Stimulated activated naive CD8-positive, alpha-beta T cell treated with anti-CD3 and anti-CD28 coated beads, Interleukin-15, Interleukin-2, amounts not matched to agents 100 ng/mL and 50 ng/mL, for 24 hours (primary cell): Measurements from ENCODE around the gene GHDC.
A peak's percentile ranks its signal among the peaks of the same experiment; 100 is the strongest.
"Not testable (repeated sequence)": the region's sequence is repeated elsewhere in the genome, so short reads cannot be mapped to it uniquely, and the experiment has no call there.

Source experiments
- H3K27ac Mint-ChIP-seq: one replicate; pipeline ENCODE4 v1.8.0; 2021; ENCODE audit warnings: mild to moderate bottlenecking, mixed read lengths
- H3K27me3 Mint-ChIP-seq: one replicate; pipeline ENCODE4 v1.8.0; 2021; ENCODE audit warnings: mixed read lengths
- H3K36me3 Mint-ChIP-seq: one replicate; pipeline ENCODE4 v1.8.0; 2021; ENCODE audit warnings: low read depth, mixed read lengths
- H3K4me1 Mint-ChIP-seq: one replicate; pipeline ENCODE4 v1.8.0; 2021; ENCODE audit warnings: low read depth, mixed read lengths
- H3K4me3 Mint-ChIP-seq: one replicate; pipeline ENCODE4 v1.8.0; 2021; ENCODE audit warnings: mild to moderate bottlenecking, mixed read lengths
- H3K9me3 Mint-ChIP-seq: one replicate; pipeline ENCODE4 v1.8.0; 2021; ENCODE audit warnings: mixed read lengths

Gene GHDC, protein sequence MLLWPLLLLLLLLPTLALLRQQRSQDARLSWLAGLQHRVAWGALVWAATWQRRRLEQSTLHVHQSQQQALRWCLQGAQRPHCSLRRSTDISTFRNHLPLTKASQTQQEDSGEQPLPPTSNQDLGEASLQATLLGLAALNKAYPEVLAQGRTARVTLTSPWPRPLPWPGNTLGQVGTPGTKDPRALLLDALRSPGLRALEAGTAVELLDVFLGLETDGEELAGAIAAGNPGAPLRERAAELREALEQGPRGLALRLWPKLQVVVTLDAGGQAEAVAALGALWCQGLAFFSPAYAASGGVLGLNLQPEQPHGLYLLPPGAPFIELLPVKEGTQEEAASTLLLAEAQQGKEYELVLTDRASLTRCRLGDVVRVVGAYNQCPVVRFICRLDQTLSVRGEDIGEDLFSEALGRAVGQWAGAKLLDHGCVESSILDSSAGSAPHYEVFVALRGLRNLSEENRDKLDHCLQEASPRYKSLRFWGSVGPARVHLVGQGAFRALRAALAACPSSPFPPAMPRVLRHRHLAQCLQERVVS

DNA sequence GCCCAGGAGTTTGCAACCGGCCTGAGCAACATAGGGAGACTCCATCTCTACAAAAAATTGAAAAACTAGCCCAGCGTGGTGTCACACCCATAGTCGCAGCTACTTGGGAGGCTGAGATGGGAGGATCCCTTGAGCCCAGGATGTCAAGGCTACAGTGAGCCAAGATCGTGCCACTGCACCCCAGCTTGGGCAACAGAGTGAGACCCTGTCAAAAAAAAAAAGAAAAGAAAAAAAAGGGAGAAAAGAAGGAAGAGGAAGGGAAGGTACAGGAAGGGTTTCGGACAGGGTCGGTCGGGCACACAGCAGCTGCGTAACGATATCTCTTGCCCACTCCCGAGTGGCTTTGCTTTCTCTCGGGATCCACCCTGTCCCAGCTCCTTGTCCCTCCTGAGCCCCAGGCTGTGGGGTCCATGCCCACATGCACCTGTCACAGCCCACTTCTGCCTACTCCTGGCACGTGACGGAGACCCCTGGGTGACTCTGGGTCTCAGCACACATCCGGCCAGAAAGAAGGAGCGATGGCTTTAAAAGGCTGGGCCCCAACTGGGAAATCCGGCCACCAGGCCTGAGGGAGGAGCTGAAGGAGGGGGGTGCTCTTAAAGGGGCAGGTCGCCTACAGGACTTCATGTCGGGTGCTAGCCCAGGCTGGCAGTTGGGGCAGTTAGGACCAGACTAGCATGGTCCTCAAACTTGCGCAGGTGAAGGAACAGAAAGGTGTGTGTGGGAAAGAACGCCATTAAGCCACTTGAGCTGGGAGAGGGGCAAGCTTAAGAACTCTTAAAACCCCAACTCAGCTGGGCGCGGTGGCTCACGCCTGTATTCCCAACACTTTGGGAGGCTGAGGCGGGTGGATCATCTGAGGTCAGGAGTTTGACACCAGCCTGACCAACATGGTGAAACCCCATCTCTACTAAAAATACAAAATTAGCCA is at the start of gene GHDC:
TSS of gene GHDC (minus strand) at position 526 of the 931 bp plus-strand sequence. CDS start 913 bp downstream, outside the sequence.
- Mint-ChIP-seq H3K4me1 (peaks cover 30% of the 10 kb centered on the region), H3K4me3 (peak within 1 kb of the TSS; percentile 91), H3K36me3 (peaks cover 5% of the 10 kb centered on the region), H3K27ac (peak within 1 kb of the TSS; percentile 85), H3K9me3 (no peaks in the 10 kb centered on the region), H3K27me3 (no peaks in the 10 kb centered on the region)

DNA sequence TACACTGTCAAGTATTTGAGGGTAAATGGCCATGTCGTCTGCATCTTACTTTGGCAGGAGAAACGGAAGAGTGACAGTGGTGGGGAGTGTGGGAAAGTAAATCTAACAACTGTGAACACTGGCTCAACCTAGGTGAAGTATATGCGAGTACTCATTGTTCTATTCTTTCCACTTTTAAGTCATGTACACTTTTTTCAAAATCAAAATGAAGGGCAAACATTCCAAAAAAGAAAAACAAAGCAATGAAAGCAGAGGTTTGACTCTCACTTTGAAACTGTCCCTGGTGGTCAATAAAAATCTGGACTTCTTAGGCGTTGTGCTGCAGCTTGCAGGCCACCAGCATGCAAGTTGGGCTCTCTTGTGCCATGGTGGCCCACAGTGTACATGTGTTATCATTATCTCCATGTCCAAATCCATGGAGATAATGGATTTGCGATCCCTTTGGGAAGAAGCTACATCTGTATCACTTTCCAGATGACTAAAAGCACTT is 49.2 kb upstream of the GHDC start:
- Mint-ChIP-seq H3K36me3 (peaks cover 8% of the 10 kb centered on the region), H3K27ac (no peak overlapping the region), H3K4me3 (no peak overlapping the region), H3K4me1 (peaks cover 48% of the 10 kb centered on the region), H3K27me3 (no peaks in the 10 kb centered on the region), H3K9me3 (no peaks in the 10 kb centered on the region)

DNA sequence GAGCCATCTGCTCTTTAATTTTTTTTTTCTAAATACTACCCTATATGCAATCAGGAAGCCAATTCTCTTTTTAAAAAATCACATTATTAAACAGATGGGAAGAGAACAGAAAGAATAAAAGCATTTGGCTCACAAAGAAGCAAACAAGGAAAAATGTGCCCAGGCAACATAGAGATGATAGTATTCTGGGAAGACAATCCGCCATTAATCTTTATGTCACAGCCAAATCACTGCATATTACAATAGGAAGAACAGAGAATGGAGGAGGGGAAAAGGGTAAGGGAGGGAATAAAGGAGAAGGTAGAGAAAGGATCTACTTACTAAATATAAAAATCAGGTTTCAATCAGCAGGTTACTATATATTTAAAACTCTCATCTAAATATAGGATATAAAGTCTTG is 47.6 kb upstream of the GHDC start:
- H3K27me3 Mint-ChIP-seq = no peaks in the 10 kb centered on the region
- H3K36me3 Mint-ChIP-seq = peaks cover 3% of the 10 kb centered on the region
- H3K4me3 Mint-ChIP-seq = no peak overlapping the region
- H3K27ac Mint-ChIP-seq = no peak overlapping the region
- H3K9me3 Mint-ChIP-seq = no peaks in the 10 kb centered on the region
- peaks cover 32% of the 10 kb centered on the region for H3K4me1 Mint-ChIP-seq

DNA sequence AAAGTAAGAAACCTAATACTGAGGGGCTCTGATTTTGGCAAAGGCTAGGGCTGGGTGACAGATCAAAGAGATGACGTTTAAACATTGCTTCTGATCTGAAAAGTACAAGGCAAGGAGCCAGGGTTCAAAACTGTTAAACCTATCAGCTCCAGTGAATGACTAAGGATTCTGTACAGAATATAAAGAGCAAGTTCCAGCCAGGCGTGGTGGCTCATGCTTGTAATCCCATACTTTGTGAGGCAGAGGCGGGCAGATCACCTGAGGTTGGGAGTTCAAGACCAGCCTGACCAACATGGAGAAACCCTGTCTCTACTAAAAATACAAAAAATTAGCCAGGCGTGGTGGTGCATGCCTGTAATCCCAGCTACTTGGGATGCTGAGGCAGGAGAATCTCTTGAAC is 46.6 kb upstream of the GHDC start:
- not testable (repeated sequence) for H3K27me3 Mint-ChIP-seq, H3K27ac Mint-ChIP-seq, H3K4me3 Mint-ChIP-seq, H3K36me3 Mint-ChIP-seq, H3K9me3 Mint-ChIP-seq
- peaks cover 27% of the 10 kb centered on the region for H3K4me1 Mint-ChIP-seq

DNA sequence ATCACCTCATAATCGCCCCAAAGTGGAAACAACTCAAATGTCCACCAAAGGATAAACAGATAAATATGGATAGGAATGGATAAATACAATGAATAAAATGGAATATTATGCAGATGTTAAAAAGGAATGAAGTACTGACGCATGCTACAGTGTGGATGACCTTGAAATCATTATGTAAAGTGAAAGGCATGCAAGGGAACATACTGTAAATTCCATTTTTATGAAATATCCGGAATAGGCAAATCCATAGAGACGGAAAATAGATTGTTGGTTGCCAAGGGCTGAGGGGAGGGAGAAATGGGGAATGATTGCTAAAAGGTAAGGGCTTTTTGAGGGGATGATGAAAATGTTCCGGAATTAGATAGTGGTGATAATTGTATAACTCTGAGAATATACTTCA is 45.9 kb upstream of the GHDC start:
- no peaks in the 10 kb centered on the region for H3K9me3 Mint-ChIP-seq
- H3K27me3 Mint-ChIP-seq = no peaks in the 10 kb centered on the region
- H3K27ac Mint-ChIP-seq = no peak overlapping the region
- H3K36me3 Mint-ChIP-seq = peaks cover 3% of the 10 kb centered on the region
- H3K4me3 Mint-ChIP-seq = no peak overlapping the region
- H3K4me1 Mint-ChIP-seq = peaks cover 25% of the 10 kb centered on the region

DNA sequence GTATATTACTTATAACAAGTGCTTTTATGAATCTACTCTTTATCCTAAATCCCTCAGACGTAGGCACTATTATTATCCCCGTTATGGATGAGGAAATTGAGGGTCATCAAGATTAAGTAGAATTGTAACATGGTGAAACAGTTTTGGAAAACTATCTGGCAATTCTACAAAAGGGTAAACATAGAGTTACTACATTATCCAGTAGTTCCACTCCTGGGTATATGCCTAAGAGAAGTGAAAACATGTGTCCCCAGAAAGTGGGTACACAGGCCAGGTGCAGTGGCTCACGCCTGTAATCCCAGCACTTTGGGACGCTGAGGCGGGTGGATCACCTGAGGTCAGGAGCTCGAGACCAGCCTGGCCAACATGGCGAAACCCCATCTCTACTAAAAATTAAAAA is 45.3 kb upstream of the GHDC start:
- H3K4me3 Mint-ChIP-seq, H3K36me3 Mint-ChIP-seq, H3K9me3 Mint-ChIP-seq, H3K27ac Mint-ChIP-seq, H3K27me3 Mint-ChIP-seq: not testable (repeated sequence)
- peaks cover 29% of the 10 kb centered on the region for H3K4me1 Mint-ChIP-seq

DNA sequence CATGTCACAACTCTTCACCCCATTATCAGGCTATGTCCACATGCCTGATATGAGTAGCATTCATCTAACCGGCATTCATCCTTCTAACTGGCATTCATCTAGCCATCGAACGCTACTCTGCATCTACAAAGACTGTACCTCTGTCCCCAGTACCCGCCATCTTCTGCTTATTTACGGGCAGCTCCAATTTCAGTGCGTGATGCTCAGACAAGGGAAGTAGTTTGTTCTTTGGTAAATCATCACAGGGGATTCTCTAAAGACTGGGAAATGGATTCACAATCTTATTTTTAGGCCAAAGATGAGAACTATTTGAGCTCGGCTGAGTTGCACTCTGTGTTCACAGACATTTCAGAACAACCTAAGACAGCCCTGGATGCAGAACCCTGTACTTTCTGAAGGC is 42.5 kb upstream of the GHDC start:
- no peak overlapping the region for H3K4me3 Mint-ChIP-seq
- H3K4me1 Mint-ChIP-seq = peaks cover 23% of the 10 kb centered on the region
- H3K27ac Mint-ChIP-seq = peak overlapping the region; percentile 40
- no peaks in the 10 kb centered on the region for H3K9me3 Mint-ChIP-seq
- H3K36me3 Mint-ChIP-seq = no peaks in the 10 kb centered on the region
- no peaks in the 10 kb centered on the region for H3K27me3 Mint-ChIP-seq

DNA sequence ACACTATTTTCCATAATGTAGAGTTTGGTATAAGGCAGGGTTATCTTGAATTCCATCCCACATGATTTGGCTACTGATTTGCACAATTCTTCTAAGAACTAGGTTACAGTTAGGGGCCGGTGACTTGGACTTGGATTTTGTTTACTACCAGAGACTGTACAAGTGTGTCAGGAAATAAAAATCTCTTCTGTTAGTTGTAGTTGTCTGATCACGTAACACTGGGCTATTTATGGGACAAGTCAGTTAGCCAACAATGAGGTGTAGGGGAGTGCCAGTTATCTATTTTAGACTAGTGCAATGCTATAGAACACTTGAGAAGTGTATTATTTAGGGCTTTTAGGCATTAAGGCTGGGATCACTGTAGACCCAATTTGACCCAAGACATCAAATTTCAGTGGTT is 39.7 kb upstream of the GHDC start:
- Mint-ChIP-seq H3K4me1 (peaks cover 18% of the 10 kb centered on the region), H3K9me3 (no peaks in the 10 kb centered on the region), H3K27ac (no peak overlapping the region), H3K36me3 (peaks cover 6% of the 10 kb centered on the region), H3K27me3 (no peaks in the 10 kb centered on the region), H3K4me3 (no peak overlapping the region)

DNA sequence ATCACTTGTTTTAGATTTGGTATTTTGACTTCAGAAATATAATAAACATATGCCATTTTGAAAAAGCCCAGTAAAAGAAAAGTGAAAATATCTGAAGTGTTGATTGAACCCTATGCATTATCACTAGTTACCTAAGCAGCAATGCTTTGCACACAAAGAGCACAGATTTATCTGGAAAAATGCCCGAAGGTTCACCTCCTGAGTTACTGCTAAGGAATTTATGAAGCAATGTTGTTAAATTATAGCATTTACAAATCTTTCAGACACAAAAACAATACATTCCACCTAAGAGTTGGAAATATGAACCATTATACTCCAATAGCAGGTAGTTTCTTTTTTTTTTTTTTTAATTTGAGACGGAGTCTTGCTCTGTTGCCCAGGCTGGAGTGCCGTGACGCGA is 38.9 kb upstream of the GHDC start:
- Mint-ChIP-seq H3K9me3 (no peaks in the 10 kb centered on the region), H3K27ac (no peak overlapping the region), H3K4me3 (no peak overlapping the region), H3K4me1 (peaks cover 21% of the 10 kb centered on the region), H3K27me3 (no peaks in the 10 kb centered on the region), H3K36me3 (peaks cover 10% of the 10 kb centered on the region)

DNA sequence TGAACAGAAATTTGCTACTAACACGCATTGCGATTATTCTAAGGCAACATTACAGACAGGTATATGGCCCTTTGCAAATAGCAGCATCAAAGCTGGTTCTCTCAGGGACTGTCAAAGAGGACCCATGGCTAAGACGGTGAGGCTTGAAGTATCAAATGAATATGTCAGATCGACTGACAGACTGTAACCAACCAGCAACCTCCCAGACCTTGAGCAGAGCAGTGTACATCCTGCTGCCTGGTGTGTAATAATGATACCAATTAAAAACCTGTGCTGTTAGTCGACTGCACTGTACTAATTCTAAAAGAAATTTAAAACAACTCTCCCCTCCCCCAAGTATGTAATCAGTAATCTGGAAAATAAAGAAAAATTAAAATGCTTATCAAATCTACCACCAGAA is 35.9 kb upstream of the GHDC start:
- Mint-ChIP-seq H3K9me3 (no peaks in the 10 kb centered on the region), H3K27ac (no peak overlapping the region), H3K4me1 (peaks cover 19% of the 10 kb centered on the region), H3K36me3 (peaks cover 24% of the 10 kb centered on the region), H3K27me3 (no peaks in the 10 kb centered on the region), H3K4me3 (no peak overlapping the region)

DNA sequence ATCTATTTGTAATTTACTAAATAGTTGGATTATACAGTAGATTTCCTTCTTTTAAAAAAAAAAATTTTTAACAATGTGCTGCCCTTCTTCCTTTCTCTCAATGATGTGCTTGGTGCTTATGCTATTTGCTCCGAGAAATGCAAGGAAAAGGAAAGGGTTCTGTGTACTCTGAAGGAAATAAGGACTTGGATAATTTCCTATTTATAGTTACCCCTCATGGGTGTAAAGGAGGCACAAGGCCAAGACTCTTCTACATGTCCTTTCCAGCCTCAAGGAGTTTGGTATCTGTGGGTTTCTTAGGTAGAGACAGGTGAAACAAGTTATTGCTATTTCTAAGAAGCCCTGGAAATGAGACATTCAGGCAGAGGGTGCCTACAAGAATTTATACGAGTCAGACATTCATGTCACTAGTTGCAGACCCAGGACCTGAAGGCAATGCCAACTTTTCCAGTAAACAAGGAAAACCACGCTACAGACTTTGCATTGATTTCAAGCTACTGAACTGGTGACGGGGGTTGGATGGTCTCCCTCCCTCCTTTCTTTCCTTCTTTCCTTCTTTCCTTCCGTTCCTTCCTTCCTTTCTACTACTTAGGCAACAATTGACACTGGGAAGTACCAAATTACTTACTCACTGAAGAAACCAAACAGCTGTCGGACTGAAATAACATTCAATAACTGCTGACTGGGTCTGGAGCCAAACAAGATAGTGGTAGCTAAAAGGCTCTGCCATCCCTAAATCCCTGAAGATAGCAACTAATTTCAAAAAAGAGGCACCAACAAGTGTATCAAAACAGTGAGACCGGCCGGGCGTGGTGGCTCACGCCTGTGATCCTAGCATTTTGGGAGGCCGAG is 33.8 kb upstream of the GHDC start:
- H3K9me3 Mint-ChIP-seq = no peaks in the 10 kb centered on the region
- H3K36me3 Mint-ChIP-seq = peaks cover 35% of the 10 kb centered on the region
- H3K27me3 Mint-ChIP-seq = no peaks in the 10 kb centered on the region
- peak overlapping the region; percentile 45 for H3K27ac Mint-ChIP-seq
- peaks cover 13% of the 10 kb centered on the region for H3K4me1 Mint-ChIP-seq
- no peak overlapping the region for H3K4me3 Mint-ChIP-seq

DNA sequence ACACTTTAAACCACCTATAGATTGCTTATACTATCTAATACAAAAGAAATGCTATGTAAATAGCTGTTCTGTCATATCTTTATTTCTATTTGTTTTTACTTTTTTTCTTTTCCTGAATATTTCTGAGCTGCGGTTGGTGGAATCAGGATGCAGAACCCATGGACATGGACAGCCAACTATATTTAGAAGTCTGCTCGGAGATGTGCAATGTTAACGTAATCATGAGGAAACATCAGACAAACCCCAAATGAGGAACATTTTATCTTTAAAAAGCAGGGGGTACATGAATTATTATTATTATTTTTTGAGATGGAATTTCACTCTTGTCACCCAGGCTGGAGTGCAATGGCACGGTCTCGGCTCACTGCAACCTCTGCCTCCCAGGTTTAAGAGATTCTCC is 31.4 kb upstream of the GHDC start:
- no peaks in the 10 kb centered on the region for H3K9me3 Mint-ChIP-seq
- no peaks in the 10 kb centered on the region for H3K27me3 Mint-ChIP-seq
- H3K36me3 Mint-ChIP-seq = peaks cover 45% of the 10 kb centered on the region
- no peak overlapping the region for H3K4me3 Mint-ChIP-seq
- H3K4me1 Mint-ChIP-seq = peaks cover 14% of the 10 kb centered on the region
- H3K27ac Mint-ChIP-seq = no peak overlapping the region

DNA sequence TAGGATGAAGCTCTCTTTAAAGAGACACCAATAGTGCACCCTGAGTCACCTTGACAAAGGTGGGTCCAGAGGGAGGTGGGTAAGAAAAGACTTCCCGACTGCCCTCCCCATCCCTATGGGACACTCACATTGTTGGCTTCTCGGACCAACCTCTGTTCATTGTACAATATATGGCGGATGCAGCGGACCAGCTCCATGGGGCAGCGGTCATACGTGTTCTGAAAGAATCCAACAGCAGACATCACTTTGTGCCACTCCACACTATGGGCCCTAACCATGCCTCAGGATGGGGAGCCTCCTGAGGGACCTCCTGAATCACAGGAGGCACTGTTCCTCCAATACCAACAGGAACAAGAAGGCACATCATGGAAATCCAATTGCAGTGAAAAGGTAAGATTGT is 30.4 kb upstream of the GHDC start:
- no peak overlapping the region for H3K27ac Mint-ChIP-seq
- peaks cover 8% of the 10 kb centered on the region for H3K4me1 Mint-ChIP-seq
- no peaks in the 10 kb centered on the region for H3K9me3 Mint-ChIP-seq
- H3K36me3 Mint-ChIP-seq = peaks cover 39% of the 10 kb centered on the region
- no peak overlapping the region for H3K4me3 Mint-ChIP-seq
- H3K27me3 Mint-ChIP-seq = no peaks in the 10 kb centered on the region
